ENCODE results near the gene COL16A1. TPM values are rescaled to one million over a fixed set of nuclear protein-coding genes. Genes with fewer than 3 reads are reported as not detected.

COL16A1 gene
- polyA plus RNA-seq, 1 of the 3 experiments (the other 2 are of a cell fraction) = 10.4 TPM

DNA sequence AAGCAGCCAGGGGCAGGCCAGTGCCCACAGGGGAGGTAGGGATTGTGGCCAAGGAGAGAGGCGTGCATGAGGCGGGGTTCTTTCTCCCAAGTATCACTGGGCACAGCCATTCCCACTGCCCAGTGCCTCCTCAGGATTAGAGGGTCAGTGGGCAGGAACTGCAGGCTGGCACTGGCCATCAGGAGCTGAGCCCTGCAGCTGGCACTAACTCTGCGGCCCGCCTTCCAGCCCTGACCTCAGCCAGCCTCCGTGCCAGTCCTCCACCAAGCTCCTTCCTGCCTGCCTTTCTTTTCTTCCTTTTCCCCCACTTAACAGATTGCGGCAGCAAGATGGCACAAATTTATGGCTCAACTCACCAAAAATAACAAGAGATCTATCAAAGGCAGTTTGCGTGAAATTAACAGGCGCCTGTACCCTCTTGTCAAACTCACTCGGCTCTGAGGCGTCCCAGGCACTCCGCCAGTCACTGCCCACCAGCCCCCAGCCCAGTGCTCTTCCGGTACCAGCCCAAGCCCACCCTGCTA, 49.2 kb upstream of the COL16A1 start:
- Histone ChIP-seq H3K36me3 (replicated peaks in 1 of 2; ENCODE audit: control insufficient read depth in 1 of 2, insufficient read depth in 2 of 2, low read length in 1 of 2) (peaks cover 0 to 2% of the 10 kb centered on the region in 2 experiments), H3F3A (replicated peaks; ENCODE audit: insufficient read depth) (peaks cover 8% of the 10 kb centered on the region), H3K9me3 (no peaks in the 10 kb centered on the region), H3K27me3 (ENCODE audit: insufficient read depth) (no peaks in the 10 kb centered on the region), H3K4me3 (ENCODE audit: low read depth in 2 of 2, low read length in 1 of 2) (no peak overlapping the region), H4K20me1 (ENCODE audit: insufficient read depth) (peaks cover 9% of the 10 kb centered on the region; the same call in 1 of the 2 replicates), H3K4me1 (ENCODE audit: control insufficient read depth in 1 of 2, insufficient read depth in 2 of 2, low read depth in 1 of 2, low read length in 1 of 2) (peaks cover 35 to 61% of the 10 kb centered on the region in 2 experiments; a peak in 3 of 4 replicates), H3K27ac (ENCODE audit: low read depth in 2 of 2, low read length in 1 of 2) (peak overlapping the region in 1 of 2 experiments; percentile 45; a peak in 1 of 4 replicates), H3K4me2 (peak overlapping the region; percentile 28; the same call in 1 of the 2 replicates), H3K79me2 (ENCODE audit: insufficient read depth) (peaks cover 4% of the 10 kb centered on the region; the same call in 1 of the 2 replicates), H2AFZ (ENCODE audit: low read depth) (no peak overlapping the region), H3K9me2 (no peaks in the 10 kb centered on the region), H3K9ac (no peak overlapping the region)
- POLR2A ChIA-PET = interaction anchor here (0.6 kb wide), 1 partner anchor 33 kb away, joined by 3 read pairs; no protein-coding TSS in a partner anchor
- no peak for TF ChIP-seq POLR2AphosphoS5 (IDR thresholded peaks at IDR 0.05; ENCODE audit: low read depth, low read length)
- TF ChIP-seq EP300 (IDR thresholded peaks at IDR 0.05; ENCODE audit: borderline replicate concordance in 1 of 2, low read depth in 1 of 2, low read length in 1 of 2) = no peak
- TF ChIP-seq, protein P1, sequence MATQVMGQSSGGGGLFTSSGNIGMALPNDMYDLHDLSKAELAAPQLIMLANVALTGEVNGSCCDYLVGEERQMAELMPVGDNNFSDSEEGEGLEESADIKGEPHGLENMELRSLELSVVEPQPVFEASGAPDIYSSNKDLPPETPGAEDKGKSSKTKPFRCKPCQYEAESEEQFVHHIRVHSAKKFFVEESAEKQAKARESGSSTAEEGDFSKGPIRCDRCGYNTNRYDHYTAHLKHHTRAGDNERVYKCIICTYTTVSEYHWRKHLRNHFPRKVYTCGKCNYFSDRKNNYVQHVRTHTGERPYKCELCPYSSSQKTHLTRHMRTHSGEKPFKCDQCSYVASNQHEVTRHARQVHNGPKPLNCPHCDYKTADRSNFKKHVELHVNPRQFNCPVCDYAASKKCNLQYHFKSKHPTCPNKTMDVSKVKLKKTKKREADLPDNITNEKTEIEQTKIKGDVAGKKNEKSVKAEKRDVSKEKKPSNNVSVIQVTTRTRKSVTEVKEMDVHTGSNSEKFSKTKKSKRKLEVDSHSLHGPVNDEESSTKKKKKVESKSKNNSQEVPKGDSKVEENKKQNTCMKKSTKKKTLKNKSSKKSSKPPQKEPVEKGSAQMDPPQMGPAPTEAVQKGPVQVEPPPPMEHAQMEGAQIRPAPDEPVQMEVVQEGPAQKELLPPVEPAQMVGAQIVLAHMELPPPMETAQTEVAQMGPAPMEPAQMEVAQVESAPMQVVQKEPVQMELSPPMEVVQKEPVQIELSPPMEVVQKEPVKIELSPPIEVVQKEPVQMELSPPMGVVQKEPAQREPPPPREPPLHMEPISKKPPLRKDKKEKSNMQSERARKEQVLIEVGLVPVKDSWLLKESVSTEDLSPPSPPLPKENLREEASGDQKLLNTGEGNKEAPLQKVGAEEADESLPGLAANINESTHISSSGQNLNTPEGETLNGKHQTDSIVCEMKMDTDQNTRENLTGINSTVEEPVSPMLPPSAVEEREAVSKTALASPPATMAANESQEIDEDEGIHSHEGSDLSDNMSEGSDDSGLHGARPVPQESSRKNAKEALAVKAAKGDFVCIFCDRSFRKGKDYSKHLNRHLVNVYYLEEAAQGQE (IDR thresholded peaks at IDR 0.05; ENCODE audit: low read depth, low read length) = no peak
- no peak for TF ChIP-seq FOSL2 (IDR thresholded peaks at IDR 0.05; ENCODE audit: borderline replicate concordance, low read depth)
- no peak for TF ChIP-seq NFIC (IDR thresholded peaks at IDR 0.05; ENCODE audit: borderline replicate concordance)
- TF ChIP-seq GATA2 (CRISPR knock-in tag; IDR thresholded peaks at IDR 0.05) = no peak
- no peak for TF ChIP-seq TAF1 (IDR thresholded peaks at IDR 0.05; ENCODE audit: borderline replicate concordance, low read depth, low read length)
- TF ChIP-seq, protein P2, sequence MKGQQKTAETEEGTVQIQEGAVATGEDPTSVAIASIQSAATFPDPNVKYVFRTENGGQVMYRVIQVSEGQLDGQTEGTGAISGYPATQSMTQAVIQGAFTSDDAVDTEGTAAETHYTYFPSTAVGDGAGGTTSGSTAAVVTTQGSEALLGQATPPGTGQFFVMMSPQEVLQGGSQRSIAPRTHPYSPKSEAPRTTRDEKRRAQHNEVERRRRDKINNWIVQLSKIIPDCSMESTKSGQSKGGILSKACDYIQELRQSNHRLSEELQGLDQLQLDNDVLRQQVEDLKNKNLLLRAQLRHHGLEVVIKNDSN (IDR thresholded peaks at IDR 0.05; ENCODE audit: borderline replicate concordance, low read depth) = no peak
- no peak for TF ChIP-seq YY1 (IDR thresholded peaks at IDR 0.05; ENCODE audit: low read depth)
- TF ChIP-seq FOXJ3 (CRISPR knock-in tag; IDR thresholded peaks at IDR 0.05) = no peak
- WGBS (ENCODE audit: low lambda C conversion rate) = 87% methylated on average over 6 of the region's 12 CpGs
- no peak for DNase-seq
- CTCF ChIA-PET = interaction anchor here (1.1 to 25.0 kb wide), 8 partner anchors 7 to 190 kb away, joined by 3 to 707 read pairs (median 10); no protein-coding TSS in a partner anchor

DNA sequence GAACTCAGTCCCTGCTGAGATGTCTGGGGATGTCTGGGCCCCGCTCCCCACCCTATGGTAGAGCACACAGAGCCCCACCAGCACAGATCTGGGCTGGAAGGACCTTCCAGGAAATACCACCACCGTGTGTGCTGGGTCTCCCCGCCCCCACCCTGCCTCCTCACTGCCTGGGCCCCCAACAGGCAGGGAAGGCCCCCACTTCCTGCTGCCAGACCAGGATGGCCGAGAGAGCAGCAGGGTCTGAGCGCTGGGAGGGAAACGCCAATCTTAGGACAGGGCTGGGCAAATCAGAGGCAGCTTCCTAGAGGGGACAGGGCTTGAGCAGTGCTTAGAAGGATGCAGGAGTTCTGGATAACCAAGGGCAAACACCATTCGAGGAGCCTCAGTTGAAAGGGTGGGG, 48.4 kb upstream of the COL16A1 start:
- peaks cover 8% of the 10 kb centered on the region for H3F3A ChIP-seq (replicated peaks; ENCODE audit: insufficient read depth)
- H3K27me3 ChIP-seq (ENCODE audit: insufficient read depth) = no peaks in the 10 kb centered on the region
- ChIA-PET CTCF (interaction anchor here (1.4 to 25.0 kb wide), 7 partner anchors 7 to 189 kb away, joined by 5 to 707 read pairs (median 15); no protein-coding TSS in a partner anchor), POLR2A (no interaction called here)
- peaks cover 35 to 65% of the 10 kb centered on the region in 2 experiments; a peak in 3 of 4 replicates for H3K4me1 ChIP-seq (ENCODE audit: control insufficient read depth in 1 of 2, insufficient read depth in 2 of 2, low read depth in 1 of 2, low read length in 1 of 2)
- H3K4me3 ChIP-seq (ENCODE audit: low read depth in 2 of 2, low read length in 1 of 2) = no peak overlapping the region
- no peak overlapping the region for H3K9ac ChIP-seq
- peaks cover 0 to 2% of the 10 kb centered on the region in 2 experiments for H3K36me3 ChIP-seq (replicated peaks in 1 of 2; ENCODE audit: control insufficient read depth in 1 of 2, insufficient read depth in 2 of 2, low read length in 1 of 2)
- H3K79me2 ChIP-seq (ENCODE audit: insufficient read depth) = no peaks in the 10 kb centered on the region
- DNase-seq = no peak
- H3K9me3 ChIP-seq = no peaks in the 10 kb centered on the region
- no peak overlapping the region for H2AFZ ChIP-seq (ENCODE audit: low read depth)
- TF ChIP-seq, protein P3, sequence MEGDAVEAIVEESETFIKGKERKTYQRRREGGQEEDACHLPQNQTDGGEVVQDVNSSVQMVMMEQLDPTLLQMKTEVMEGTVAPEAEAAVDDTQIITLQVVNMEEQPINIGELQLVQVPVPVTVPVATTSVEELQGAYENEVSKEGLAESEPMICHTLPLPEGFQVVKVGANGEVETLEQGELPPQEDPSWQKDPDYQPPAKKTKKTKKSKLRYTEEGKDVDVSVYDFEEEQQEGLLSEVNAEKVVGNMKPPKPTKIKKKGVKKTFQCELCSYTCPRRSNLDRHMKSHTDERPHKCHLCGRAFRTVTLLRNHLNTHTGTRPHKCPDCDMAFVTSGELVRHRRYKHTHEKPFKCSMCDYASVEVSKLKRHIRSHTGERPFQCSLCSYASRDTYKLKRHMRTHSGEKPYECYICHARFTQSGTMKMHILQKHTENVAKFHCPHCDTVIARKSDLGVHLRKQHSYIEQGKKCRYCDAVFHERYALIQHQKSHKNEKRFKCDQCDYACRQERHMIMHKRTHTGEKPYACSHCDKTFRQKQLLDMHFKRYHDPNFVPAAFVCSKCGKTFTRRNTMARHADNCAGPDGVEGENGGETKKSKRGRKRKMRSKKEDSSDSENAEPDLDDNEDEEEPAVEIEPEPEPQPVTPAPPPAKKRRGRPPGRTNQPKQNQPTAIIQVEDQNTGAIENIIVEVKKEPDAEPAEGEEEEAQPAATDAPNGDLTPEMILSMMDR (IDR thresholded peaks at IDR 0.05) = no peak
- no peak for TF ChIP-seq GABPA (IDR thresholded peaks at IDR 0.05; ENCODE audit: low read depth)
- no peak for TF ChIP-seq POLR2AphosphoS5 (IDR thresholded peaks at IDR 0.05; ENCODE audit: low read depth, low read length)
- TF ChIP-seq JUND (IDR thresholded peaks at IDR 0.05) = no peak
- no peak for TF ChIP-seq NRF1 (IDR thresholded peaks at IDR 0.05; ENCODE audit: low read depth, low read length)
- TF ChIP-seq RFX5 (IDR thresholded peaks at IDR 0.05; ENCODE audit: low read length) = no peak
- no peak for TF ChIP-seq NFIC (IDR thresholded peaks at IDR 0.05; ENCODE audit: borderline replicate concordance)
- no peak for TF ChIP-seq TAF1 (IDR thresholded peaks at IDR 0.05; ENCODE audit: borderline replicate concordance, low read depth, low read length)
- no peak for TF ChIP-seq GATA2 (CRISPR knock-in tag; IDR thresholded peaks at IDR 0.05)
- WGBS (ENCODE audit: low lambda C conversion rate) = 85% methylated on average over 4 of the region's 7 CpGs
- H3K27ac ChIP-seq (ENCODE audit: low read depth in 2 of 2, low read length in 1 of 2) = no peak overlapping the region; a peak in 1 of 4 replicates
- peaks cover 9% of the 10 kb centered on the region; the same call in 1 of the 2 replicates for H4K20me1 ChIP-seq (ENCODE audit: insufficient read depth)
- no peak overlapping the region for H3K4me2 ChIP-seq
- no peaks in the 10 kb centered on the region for H3K9me2 ChIP-seq

All from SK-N-SH (cell line).